Esophagus squamous epithelium (tissue), 4 donors: Measurements from ENCODE around the gene ZDHHC14.

ENCODE experiments used
- POLR2A ChIP-seq, 4 donors: fragments of 450-650 bp; IDR thresholded peaks; one replicate each; pipeline ENCODE4 v1.6.1; 2017; ENCODE audit warnings: antibody characterized with exemption in 4 of 4, mild to moderate bottlenecking in 4 of 4, moderate library complexity in 3 of 4
- TF ChIP-seq, protein P1 (sequence below), 6 experiments: fragments of 450-650 bp in 4 of 6; fragments of 200-600 bp in 2 of 6; sonication (generic) in 2 of 6; IDR thresholded peaks; one replicate each; pipeline ENCODE4 v1.5.1; 2016 to 2019; ENCODE audit warnings: antibody characterized with exemption in 6 of 6, mild to moderate bottlenecking in 4 of 6, moderate library complexity in 4 of 6

DNA sequence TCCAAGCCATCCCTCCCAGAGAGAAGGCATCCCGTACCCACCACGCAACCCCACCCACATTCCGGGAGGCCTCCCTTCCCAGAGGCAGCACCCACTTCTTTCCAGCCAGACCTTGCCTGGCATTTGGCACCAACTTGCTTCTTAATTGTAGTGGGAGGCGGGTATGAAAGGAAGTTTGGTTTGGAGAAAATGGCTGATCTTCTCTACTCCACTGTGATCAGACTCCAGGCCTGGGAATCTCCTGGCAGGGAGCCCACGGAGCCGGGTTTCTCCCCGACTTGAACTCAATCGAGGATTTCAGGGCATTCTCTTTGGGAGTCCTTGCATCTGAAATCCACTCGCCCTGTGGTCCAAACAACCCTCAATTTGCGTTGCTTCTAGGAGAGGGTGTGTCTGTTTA lies 107.1 kb downstream of the ZDHHC14 start:
- TF ChIP-seq POLR2A (IDR thresholded peaks at IDR 0.05) = no peak
- TF ChIP-seq, protein P1, sequence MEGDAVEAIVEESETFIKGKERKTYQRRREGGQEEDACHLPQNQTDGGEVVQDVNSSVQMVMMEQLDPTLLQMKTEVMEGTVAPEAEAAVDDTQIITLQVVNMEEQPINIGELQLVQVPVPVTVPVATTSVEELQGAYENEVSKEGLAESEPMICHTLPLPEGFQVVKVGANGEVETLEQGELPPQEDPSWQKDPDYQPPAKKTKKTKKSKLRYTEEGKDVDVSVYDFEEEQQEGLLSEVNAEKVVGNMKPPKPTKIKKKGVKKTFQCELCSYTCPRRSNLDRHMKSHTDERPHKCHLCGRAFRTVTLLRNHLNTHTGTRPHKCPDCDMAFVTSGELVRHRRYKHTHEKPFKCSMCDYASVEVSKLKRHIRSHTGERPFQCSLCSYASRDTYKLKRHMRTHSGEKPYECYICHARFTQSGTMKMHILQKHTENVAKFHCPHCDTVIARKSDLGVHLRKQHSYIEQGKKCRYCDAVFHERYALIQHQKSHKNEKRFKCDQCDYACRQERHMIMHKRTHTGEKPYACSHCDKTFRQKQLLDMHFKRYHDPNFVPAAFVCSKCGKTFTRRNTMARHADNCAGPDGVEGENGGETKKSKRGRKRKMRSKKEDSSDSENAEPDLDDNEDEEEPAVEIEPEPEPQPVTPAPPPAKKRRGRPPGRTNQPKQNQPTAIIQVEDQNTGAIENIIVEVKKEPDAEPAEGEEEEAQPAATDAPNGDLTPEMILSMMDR (IDR thresholded peaks at IDR 0.05) = no peak
